Psoas muscle (tissue), 8 donors: ENCODE measurements around the gene C4BPA. TPM values are rescaled to one million over a fixed set of nuclear protein-coding genes. Genes with fewer than 3 reads are reported as not detected.

ENCODE experiments used
- ATAC-seq, 4 donors: fragments of 200-7000 bp; cut with Tn5 transposase; one replicate each; pipeline ENCODE4 v1.9.1; 2020; ENCODE audit warnings: moderate library complexity in 3 of 4, mild to moderate bottlenecking in 2 of 4
- DNase-seq, 2 donors: peaks; one replicate each; pipeline ENCODE4 v3.0.0-alpha.2; 2020
- H3K27ac ChIP-seq: fragments of 200-600 bp; one replicate; pipeline ENCODE4 v1.8.0; 2022
- H3K27me3 ChIP-seq, 3 donors: fragments of 200-600 bp in 1 of 3; one replicate each; pipeline versions ENCODE4 v1.6.1 to v1.8.0; 2013 to 2022; ENCODE audit warnings: low read length in 2 of 3, mild to moderate bottlenecking in 2 of 3, moderate library complexity in 1 of 3; ENCODE audit not compliant: insufficient read depth in 3 of 3
- H3K36me3 ChIP-seq, 2 donors: fragments of 200-600 bp in 1 of 2; one replicate each; pipeline versions ENCODE4 v1.6.1 to v1.8.0; 2013 to 2022; ENCODE audit warnings: low read depth in 1 of 2, mild to moderate bottlenecking in 1 of 2, moderate library complexity in 1 of 2; ENCODE audit not compliant: insufficient read depth in 1 of 2
- H3K4me1 ChIP-seq: fragments of 200-600 bp; one replicate; pipeline ENCODE4 v1.8.0; 2022
- H3K4me3 ChIP-seq: fragments of 200-600 bp; one replicate; pipeline ENCODE4 v1.8.0; 2022; ENCODE audit warnings: mild to moderate bottlenecking
- H3K9me3 ChIP-seq: fragments of 200-600 bp; one replicate; pipeline ENCODE4 v1.8.0; 2022
- CTCF ChIP-seq: fragments of 200-600 bp; IDR thresholded peaks from one replicate; pipeline ENCODE4 v1.8.0; 2022; ENCODE audit warnings: antibody characterized with exemption
- WGBS, 3 donors: extraction: QIAGEN DNeasy Blood & Tissue Kit; methylation state at CpG; one replicate each; pipeline versions ENCODE4 v1.1.6 to v1.1.7; 2013; 5-methylcytosine and 5-hydroxymethylcytosine counted together
- intact Hi-C, 2 donors: fragments of 100-400 bp; cut with DNase I; formaldehyde crosslinking; loops; one replicate each; pipeline versions ENCODE4 v1.11.0 to v1.14.2; 2022
- polyA plus RNA-seq, 3 donors: library from polyadenylated mRNA; stranded (reverse); fragments of 200-250 nt; gene quantifications; one replicate each; pipeline ENCODE4 v1.2.3, GENCODE V29; 2013
- total RNA-seq, 4 donors: library from RNA; stranded (reverse); fragmentation: NEBNext Ultra II Directional in 2 of 4; extraction: Animal tissue kit (Norgen Biotek cat#: 25700) in 2 of 4; gene quantifications; one replicate each; pipeline versions ENCODE4 v1.2.1 to v1.2.4, GENCODE V29; 2021 to 2023
- donor health status: healthy with polysubstance abuse.
- donor health status: DM: no; HTN: no; CAD: no; lungs with moderate emphysema.
- donor health status: Bipolar disorder and iron deficiency.
- donor health status: healthy.
- donor health status: DM: yes; HTN: yes; CAD: no.
- donor health status: DM: no; HTN: no; CAD: no.
- donor health status: DM: no; HTN: no; CAD: no.
- donor health status: DM: yes; HTN: yes; CAD: no.

C4BPA gene
- total and polyA plus RNA-seq, 7 donors: 0.15 TPM; not detected in 6

GRCh38 chr1:207155028-207155427 is 51.0 kb downstream of the C4BPA start:
- TF ChIP-seq CTCF: no peak

GRCh38 chr1:207156095-207156494 is 52.1 kb downstream of the C4BPA start:
- ATAC-seq: no peak
- TF ChIP-seq CTCF: no peak
- Histone ChIP-seq H3K27ac (no peak overlapping the region), H3K27me3 (no peaks in the 10 kb centered on the region), H3K36me3 (no peaks in the 10 kb centered on the region), H3K4me1 (no peaks in the 10 kb centered on the region), H3K4me3 (no peak overlapping the region), H3K9me3 (peaks cover 12% of the 10 kb centered on the region)
- no peak for DNase-seq
- intact Hi-C loops: no loop called here

More at GRCh38 chr1:207155028-207155427, 51.0 kb downstream of the C4BPA start:
- Histone ChIP-seq H3K27ac (no peak overlapping the region), H3K9me3 (peaks cover 12% of the 10 kb centered on the region), H3K36me3 (no peaks in the 10 kb centered on the region), H3K4me3 (no peak overlapping the region), H3K27me3 (no peaks in the 10 kb centered on the region), H3K4me1 (no peaks in the 10 kb centered on the region)
- WGBS, 3 donors: 75 to 82% (median 79%) methylated on average over 3 of the region's 3 CpGs
- intact Hi-C loops: no loop called here
- DNase-seq (no peak), ATAC-seq (no peak)

- no peaks in the 10 kb centered on the region for H3K36me3 ChIP-seq
- no peak overlapping the region for H3K4me3 ChIP-seq
- H3K4me1 ChIP-seq: no peaks in the 10 kb centered on the region
- 85 to 94% (median 88%) methylated on average over 5 of the region's 5 CpGs for WGBS, 3 donors
- no peak for DNase-seq
- ATAC-seq: no peak
- no peak for TF ChIP-seq CTCF
- H3K9me3 ChIP-seq: peaks cover 8% of the 10 kb centered on the region
- intact Hi-C loops: no loop called here
- no peaks in the 10 kb centered on the region for H3K27me3 ChIP-seq
- no peak overlapping the region for H3K27ac ChIP-seq
Measured at GRCh38 chr1:207156826-207157225, 52.8 kb downstream of the C4BPA start.

- TF ChIP-seq CTCF: no peak
- H3K36me3 ChIP-seq: no peaks in the 10 kb centered on the region
- no peaks in the 10 kb centered on the region for H3K27me3 ChIP-seq
- intact Hi-C loops: loop anchor here in 1 of 2 donors (5.0 kb wide), 1 partner anchor 52 kb away; no protein-coding TSS in a partner anchor
- H3K27ac ChIP-seq: no peak overlapping the region
- ATAC-seq (no peak), DNase-seq (no peak)
- H3K9me3 ChIP-seq: no peaks in the 10 kb centered on the region
- H3K4me1 ChIP-seq: no peaks in the 10 kb centered on the region
- 94 to 99% (median 95%) methylated on average over 1 of the region's 1 CpG for WGBS, 3 donors
- H3K4me3 ChIP-seq: no peak overlapping the region
Measured at GRCh38 chr1:207164086-207164485, 60.1 kb downstream of the C4BPA start.

GRCh38 chr1:207172321-207172720 is 68.3 kb downstream of the C4BPA start:
- no peak overlapping the region for H3K4me3 ChIP-seq
- H3K27me3 ChIP-seq: no peaks in the 10 kb centered on the region
- no peaks in the 10 kb centered on the region for H3K36me3 ChIP-seq
- no peaks in the 10 kb centered on the region for H3K4me1 ChIP-seq
- 57 to 64% (median 61%) methylated on average over 2 of the region's 2 CpGs for WGBS, 3 donors
- no peak for ATAC-seq
- no peaks in the 10 kb centered on the region for H3K9me3 ChIP-seq
- DNase-seq: no peak
- intact Hi-C loops: no loop called here
- no peak for TF ChIP-seq CTCF
- H3K27ac ChIP-seq: no peak overlapping the region
